GM21786 (cell line): ENCODE results near the gene PAX6.

Experiments used
- ATAC-seq: cut with Tn5 transposase; IDR thresholded peaks from one replicate; pipeline ENCODE4 v1.9.1; 2021; ENCODE audit not compliant: unreplicated experiment

The PAX6 gene

DNA sequence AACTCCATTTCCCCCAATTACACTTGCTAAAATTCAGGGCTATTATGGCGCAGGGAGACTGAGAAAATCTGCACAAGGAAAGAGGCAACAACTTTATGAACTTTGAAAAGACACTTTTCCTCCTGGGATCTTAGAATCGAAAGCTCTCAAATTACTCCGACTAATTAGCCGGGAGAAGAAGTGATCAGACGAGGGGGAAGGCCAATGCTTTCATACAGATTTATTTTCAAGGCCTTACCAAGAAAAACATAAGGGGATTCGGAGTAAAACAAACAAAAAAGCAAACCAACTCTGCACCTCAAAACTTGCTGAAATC, 1.6 kb downstream of the PAX6 start:
- no peak for ATAC-seq

DNA sequence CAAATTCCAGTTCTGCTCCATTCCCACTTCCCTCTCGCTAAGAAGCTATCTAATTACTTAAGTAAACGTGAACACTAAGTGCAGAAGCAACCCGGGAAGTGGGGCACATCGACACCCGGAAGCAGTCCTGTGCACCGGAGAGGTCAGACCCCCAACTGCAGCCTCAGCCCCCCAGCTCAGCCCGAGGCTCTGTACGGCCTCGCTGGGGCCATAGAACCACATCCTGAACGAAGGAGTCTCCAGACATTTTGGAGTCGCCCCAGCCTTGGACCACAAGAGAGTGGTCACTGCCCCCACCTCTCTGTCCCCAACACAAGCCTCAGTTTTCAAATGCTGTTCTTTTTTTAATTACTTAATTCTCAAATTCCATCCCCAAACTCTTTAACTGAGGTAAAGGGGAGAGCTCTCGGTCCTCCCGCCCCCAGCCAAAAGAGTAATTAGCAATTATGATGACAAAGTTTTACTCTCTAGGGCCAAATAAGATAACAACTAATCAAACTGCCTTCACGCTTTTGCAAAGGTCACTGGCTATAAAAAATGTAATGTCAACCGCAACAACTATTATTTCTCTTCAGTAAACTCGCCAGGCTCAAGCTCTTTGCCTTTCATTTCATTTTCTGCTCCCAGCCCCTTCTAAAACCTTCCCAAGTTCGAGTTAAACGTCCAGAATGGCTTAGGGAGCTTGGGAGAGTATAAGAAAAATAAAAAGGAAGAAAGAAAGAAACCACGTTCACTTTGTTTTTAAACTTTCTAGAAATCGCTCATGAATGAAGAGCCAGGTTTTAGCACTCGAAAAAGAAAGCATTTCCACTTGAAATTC, 2.2 kb downstream of the PAX6 start:
- ATAC-seq = no peak

DNA sequence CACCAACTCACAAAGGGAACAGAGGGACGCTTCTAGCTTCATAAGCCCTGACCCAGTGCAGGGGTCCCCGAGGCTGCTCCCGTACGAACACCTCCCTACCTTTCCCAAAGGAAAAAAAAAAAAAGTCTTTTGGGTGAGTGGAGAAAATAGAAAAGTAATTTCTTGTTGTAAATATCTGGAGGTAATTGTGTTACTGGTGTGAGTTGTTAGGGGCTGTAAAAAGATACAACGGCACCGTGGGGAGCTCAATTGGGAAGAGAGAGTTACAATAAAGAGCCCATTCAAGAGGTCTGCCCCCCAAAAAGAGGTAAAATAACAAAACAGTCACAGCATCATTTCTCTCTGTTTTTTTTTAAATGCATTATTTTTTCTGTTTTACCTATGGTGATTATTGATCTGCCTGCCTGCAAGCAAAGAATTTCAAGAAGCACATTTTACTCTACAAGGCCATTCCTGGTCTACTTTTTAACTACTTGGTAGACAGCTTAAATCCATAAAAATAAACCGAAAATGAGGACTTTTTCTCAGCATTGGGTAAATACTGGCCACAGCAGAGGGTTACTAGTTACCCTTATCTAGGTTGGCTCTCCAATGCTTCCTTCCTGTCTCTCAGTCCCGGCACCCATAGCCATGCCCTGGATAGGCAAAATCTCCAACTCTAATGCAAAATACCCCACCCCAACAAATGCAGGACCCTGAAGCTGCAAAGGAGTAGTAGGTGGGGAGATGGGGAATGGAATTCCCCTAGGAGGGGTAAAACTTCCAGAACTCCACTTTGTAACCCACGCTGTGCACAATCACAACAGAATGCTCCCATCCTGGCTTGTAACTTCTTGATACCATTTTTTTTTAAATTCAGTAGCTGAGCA, 3.1 kb downstream of the PAX6 start:
- no peak for ATAC-seq

DNA sequence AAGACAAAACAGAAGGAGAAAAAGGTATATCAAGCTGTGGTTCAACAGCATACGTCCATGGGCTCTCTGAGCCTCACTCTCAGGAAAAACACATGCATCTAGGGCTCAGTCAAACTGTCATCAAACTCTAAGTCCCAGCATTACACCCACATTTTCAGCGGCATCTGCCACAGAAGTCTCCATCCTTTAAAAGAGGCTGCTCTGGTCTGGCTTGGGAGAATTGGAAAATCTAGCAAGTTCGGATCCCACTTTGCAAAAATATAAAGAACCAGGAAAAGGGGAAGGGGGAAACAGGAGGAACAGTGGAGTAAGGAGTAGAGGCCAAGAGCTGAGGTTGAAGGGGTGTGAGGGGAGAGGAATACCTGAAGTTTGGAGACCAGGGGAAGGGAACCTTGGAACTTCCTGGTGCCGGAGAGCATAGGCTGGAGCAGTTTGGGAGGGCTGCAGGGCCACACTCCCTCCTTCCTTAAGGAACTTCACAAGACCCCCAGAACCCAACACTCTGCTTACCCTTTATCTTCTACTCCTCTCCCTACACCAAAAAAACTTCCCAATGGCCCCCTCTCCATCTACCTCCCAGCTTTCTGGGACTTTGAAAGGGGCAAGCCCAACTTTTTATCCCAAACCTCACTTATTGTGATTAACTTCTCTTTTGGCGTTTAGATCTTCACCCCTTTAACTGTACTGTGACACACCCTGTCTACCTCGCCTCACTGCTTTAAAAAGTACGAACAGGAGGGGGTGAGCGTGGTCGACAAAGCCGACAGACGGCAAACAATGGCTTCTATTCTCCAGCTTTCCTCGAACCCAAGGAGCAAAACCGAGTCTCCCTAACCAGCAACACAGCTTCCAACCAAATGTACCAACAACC, 4.0 kb downstream of the PAX6 start:
- no peak for ATAC-seq

DNA sequence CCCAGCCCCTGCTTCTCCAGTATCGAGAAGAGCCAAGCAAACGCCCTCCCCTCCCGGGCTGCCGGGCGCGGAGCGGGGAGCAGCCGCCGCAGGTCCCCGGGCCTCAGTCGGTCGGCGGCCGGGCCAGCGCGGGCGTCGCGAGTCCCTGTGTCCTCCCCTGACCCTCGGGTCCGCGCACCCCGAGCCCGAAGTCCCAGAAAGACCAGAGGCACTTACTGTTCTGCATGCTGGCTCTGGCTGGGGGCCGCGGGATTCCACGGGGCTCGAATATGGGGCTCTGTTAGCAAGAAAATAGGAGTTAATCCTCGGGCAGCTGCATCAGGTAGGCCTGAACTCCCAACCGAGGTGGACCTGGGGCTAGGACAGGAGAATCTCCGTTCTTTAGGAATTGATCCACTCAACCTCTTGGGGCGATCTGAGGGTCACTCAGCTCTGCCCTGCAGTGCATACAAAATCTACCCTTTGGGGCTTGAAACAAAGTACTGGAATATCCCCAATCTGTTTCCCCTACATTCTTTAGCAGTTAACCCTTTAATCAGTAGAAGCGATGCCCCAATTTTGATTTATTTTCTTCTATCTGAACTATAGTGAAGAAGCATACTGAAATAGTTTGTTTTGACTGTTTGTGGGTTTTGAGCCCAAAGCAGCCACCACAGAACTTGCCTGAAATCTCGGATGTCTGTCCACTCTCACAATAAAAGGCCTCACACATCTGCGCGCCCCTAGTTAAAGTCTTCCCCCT, 4.8 kb downstream of the PAX6 start:
- no peak for ATAC-seq

DNA sequence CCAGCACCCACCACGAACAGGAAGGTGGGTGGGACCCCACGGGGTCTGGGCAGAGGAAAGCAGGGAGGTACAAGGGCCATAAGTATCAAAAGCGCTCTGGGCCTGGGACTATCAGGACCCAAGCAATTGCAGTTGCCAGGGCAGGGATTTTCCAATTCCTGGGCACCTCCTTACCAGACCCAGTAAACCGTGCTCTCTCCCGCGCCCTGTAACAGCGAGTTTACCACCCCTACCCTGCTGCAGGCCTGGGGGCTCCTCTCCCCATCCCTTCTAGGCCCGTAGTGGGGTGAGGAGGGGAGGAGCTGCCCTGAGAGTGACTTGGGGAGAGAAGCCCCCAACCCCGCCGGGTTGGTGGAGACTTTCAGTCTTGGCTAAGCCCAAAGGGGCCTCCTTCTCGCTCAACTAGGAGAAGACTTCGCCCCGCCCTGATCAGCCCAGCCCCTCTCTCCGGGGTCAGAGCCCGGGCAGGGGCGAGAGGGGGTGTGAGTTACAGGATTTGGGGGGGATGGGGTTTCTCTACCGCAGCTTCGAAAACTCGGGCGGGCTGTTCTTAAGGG, 5.4 kb downstream of the PAX6 start:
- no peak for ATAC-seq

DNA sequence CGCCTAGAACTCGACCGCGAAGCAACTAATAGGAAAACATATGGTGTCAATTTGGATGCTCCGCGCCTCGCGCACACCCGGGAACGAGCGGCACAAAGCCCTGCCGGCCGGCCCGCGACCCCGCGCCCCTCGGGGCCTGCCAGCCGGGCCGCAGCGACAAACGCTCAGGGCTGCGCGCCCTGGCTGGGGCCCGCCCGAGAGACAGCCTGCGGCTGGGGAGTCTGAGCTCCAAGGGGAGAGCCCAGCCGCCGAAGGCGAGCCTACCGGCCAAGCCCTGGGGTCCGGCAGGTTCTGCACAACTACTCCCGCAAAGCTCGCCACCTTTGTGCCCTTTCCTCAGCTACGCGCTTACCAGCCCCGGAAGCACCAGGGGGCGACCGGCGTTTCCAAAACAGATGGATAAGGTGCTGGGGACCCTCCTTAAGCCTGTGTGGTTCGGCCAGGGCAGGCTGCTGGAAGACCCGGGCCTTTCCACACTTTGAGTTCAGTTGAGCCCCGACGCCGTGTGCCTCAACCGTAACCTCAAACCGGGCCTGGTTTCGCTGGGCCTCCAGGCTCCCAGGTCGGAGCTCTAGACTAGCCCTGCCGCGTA, 6.0 kb downstream of the PAX6 start:
- no peak for ATAC-seq

DNA sequence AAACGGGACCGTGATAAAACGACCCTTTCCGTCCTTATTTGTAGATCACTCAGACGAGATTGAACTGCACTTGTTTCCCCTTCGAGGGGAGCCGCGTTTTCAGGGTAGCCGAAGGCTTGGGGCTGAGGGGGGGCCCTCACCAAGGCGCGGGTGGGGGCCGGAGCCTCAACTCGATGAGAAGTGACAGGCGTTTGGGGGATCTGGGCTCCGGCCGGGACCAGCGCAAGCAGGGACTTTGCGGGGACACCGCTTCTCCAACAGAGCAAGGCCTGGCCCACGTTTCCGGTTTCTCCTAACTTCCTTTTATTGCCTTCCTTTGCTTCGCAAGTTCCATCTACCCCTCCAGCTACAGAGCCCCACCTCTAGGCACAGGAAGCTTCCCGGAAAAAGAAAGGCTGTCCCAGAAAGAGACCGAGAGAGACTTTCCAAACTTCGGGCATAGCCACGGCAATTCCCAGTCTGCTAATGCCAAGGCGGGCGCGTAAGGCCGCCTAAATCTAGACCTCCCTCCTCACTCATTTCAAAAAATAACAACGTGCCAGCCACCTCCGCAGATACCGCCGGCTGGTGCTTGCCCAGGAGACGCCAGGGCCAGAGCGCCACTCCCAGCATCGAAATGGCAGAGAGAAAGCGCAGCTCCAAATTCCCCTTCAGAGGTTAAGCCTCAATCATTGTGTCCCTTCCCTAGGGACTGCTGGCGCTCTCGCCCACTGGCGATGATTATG, 6.6 kb downstream of the PAX6 start:
- ATAC-seq = no peak

DNA sequence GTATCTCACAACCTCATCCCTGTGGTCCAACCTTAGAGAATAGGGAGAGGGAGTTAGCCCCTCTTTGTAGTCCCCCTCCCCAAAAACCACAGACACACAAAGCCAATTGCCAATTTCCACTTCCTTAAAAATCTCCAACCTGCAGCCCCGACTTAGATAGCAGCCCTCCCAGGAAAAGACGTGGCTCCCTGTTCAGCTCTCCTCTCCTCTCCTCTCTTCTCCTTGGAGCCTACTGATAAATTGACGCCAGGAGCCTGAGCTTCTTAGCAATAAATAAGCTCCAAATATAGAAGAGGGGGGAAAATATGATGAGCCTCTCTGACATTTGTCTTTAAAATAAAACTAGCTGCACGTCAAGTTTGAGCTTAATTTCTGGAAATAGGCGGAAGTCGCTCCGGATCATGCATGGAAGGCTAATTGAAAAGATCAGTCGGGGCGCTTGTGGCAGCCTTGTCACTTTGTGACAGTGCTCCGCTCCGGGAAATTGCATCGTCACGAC, 7.3 kb downstream of the PAX6 start:
- no peak for ATAC-seq

DNA sequence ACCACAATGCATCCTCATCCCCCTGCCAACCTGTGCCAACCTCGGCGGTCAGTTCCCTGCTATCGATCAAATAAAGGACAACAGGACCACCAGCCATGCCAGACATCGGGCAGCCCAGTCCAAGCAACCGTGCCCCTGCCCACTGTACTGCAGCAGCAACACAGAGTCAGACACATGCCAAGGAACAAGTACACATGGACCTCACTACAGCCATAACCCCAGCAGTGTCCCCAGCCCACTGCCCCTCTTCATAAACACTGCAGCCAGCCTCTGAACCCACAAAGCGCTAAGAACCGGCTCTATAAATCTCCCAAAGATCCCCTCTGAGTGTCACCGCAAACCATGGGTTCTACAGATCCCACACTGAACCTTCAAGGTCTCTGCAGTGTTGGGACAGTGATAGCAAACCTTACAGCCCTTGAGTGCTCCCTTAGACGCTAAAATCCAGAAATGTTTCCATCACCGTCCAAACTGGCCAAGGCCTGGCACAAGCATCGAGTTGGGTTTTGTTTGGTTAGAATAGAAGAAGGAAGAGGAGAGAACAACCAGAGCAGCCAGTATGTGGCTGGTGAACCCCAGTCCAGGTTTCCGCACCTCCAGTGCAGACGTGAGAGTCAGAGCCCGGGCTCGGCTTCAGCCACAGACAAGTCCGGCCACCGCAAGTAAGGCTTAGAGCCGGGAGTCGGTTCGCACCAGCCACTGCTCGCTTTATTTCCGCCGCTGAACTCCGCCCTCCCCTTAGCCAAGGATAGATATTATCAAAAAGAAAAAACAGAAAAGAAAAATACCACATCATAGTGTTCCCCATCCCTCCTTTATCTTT, 7.9 kb downstream of the PAX6 start:
- ATAC-seq = no peak

DNA sequence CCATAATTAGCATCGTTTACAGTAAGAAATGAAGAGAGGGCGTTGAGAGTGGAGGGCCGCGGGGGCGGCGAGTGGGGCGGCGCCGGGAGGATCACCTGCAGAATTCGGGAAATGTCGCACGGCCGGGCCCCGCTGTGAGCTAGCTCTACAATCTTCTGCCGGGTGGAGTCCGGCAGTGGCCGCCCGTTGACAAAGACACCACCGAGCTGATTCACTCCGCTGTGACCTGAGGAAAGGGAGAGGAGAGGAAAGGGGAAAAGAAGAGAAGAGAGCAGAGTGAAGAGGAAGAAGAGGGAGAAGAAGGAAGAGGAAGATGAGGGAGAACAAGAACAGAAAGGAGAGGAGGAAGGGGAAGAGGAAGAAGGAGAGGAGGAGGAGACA, 8.5 kb downstream of the PAX6 start:
- ATAC-seq = no peak

DNA sequence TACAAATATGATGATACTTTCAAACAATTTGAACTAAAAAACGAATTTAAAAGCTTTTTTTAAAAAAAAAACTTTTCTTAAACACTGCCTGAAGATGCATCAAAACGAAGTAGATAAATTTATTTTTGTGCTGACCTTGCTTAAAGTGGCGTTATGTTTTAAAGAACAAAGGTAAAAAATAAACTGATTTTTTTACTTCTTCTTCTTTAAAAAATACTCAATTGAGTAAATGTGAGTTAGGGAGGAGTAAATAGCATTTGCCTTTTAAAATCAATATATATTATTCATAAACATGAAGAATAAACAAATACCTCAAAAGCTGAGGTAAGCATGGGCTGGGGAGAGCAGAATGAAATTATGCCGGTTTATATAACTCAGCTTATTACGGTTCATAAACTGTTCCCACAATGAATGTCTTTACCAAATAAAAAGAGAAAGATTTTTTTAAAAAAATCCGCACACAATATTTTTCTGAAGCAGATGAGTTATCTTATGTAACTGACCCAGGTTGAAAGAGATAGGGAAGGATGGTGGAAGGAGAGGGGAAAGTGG, 9.0 kb downstream of the PAX6 start:
- ATAC-seq = no peak

DNA sequence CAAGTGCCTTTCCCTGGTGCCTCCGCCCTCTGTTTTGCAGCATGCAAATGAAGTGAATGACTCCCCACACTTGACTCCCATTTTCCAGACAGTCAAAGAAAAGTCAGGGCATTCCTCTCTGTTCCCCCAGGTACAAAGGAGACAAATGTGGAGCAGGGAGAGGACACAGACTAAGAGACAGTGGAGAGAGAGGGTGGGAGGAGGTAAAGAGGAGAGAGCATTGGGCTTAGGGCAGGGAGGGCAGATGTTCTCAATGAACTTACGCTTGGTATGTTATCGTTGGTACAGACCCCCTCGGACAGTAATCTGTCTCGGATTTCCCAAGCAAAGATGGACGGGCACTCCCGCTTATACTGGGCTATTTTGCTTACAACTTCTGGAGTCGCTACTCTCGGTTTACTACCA, 9.8 kb downstream of the PAX6 start:
- no peak for ATAC-seq

DNA sequence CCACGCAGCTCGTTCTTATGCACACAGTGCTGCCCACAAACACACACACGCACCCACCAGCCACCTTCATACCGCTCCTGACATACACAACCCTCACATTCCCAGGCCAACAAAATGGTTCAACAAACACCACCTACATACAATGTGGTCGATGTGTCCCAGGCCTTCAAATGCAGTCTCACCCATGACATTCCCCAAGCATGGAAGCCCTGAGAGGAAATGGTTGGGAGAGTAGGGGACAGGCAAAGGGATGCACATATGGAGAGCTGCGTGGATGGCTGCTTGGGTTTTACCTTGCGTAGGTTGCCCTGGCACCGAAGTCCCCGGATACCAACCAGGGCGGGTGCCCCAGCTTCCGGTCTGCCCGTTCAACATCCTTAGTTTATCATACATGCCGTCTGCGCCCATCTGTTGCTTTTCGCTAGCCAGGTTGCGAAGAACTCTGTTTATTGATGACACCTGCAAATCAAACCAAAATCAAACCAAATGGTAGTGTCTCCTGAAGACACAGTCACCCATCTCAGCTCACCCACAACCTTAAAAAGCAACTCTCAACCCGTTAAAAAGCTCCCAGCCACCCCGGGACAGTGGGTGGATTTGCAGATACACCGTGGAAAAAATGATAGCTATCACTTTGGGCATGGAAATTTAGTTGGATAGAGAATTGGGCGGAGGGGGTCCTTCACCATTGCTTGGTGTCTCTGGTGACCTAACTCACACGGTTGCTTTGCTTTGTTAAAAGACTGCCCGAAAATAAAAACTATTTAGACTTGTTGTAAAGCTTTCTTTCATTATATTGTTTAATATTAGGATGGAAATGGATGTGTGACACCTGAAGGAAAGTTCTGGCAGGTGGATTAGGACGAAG, 10.5 kb downstream of the PAX6 start:
- no peak for ATAC-seq

DNA sequence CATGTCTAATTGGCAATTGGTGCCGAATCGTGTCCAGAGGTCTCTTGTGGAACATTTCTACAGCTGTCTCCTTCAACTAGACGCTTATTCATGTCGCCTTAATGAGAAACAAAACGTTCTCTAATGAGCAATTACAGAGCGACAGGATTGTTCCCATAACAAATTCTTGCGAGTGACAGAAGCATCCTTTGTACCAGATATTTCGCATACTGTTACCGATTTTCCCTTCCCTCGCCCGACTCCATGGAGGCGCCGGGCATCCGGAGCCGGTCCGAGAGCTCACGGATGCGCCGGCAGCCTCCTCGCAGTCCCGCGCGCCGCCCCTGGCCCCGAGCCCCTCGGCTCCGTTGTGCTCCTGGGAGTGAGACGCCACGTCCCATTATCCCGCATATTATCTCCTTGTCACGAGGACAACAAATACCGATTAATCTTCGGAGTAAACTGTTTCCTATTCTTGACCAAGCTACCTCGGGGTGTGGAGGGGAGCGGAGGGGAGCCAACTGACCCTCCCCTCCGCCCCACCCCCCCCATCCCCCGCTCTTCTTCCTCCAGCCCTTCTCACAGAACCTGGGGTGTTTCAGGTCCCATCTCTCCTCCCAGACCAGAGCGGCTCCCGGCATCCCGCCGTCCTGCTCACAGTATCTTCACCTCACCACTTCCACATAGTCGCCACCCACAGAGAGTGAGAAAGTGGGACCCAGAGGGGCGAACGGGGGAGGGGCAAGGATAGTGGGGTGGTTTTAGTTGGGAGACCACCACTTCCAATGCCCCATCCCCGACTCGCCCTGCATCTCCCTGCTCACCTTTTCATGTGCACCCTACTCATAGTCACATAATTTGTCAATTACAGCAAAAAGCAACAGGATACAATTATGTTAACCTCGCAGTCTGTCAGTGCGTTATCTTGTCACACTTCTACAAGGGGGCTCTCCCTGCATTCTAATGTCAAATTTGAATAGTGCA, 11.4 kb downstream of the PAX6 start:
- ATAC-seq = no peak
